ENCODE data around the gene LNX1.
"Not testable (repeated sequence)": the region's sequence is repeated elsewhere in the genome, so short reads cannot be mapped to it uniquely, and the experiment has no call there.

The LNX1 gene

DNA sequence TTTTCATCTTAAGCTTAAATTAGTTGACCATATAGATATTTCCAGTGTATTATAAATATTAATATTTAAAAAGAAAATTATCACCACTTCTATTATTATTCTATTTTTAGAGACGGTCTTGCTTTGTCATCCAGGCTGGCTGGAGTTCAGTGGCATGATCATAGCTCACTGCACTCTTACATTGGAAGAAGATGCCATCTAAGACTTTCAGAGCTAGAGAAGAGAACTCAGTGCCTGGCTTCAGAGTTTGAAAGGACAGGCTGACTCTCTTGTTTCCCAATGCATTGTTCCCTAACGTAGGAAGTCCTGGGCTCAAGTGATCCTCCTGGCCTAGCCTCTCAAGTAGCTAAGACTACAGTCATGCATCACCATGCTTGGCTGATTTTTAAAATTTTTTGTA, 137.9 kb downstream of the LNX1 start:
- no peak for DNase-seq

DNA sequence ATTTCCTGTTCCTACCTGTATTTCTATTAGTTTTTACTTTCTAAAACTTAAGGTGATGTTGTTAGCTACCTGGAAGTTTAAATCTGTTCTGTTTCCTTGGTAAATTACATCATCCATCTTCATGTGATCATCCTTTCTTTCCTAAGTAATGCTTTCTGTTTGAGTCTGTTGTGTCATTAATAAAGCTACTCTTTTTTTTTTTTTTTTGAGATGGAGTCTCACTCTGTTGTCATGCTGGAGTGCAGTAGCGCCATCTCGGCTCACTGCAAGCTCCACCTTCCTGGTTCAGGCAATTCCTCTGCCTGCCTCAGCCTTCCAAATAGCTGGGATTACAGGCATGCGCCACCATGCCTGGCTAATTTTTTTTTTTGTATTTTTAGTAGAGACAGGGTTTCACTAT, 140.5 kb downstream of the LNX1 start:
- no peak for DNase-seq

DNA sequence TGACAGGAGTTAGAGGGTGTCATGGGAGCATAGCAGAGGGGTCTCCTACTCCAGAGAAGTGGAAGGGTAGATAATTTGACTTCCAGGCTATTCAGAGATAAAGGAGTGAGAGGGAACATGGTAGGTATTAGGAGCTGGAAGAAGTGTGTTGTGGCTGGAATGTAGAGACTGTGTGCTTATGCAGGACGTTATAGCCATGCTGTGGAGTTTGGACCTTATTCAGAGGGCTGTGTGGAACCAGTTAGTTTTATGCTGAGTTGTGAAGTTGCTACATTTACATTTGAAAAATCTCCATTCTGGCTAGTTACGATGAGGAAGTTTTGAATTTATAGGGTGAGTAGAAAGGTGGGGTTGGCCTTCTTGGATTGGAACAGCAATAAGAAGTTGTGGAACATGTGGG, 146.3 kb downstream of the LNX1 start:
- DNase-seq: no peak

DNA sequence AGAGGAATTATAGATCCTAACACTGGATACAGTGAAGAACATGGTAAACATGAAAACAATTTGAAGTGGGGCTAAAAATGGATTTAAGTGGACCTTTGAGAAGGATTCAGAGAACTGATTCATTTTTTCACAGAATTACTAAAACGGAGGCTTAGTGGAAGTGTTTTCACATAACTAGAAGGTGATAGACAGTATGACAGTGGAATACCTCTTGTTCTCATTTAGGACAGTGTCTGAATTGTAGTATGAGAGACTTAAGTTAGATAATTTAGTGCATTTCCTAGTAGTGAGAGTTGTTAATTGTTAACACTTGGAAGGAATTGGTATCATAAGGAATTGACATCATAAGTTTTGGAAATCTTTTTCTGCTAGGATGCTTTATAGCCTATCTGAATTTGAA, 149.7 kb downstream of the LNX1 start:
- no peak for DNase-seq

DNA sequence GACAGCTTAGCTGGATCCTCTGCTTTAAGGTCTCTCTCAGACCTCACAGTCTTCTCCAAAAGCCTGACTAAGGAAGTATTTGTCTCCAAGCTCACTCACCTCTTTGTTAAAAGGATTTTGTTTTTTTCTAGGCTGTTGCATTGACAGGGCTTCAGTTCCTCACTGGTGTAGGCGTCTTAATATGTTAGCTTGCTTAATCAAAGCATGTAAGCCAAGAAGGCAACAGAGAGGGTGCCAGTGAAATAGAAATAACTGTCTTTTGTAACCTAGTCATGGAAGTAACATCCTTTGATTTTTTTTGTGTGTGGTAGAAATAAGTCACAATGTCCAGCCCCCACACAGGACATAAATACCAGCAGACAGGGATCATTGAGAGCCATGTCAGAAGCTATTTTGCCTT, 155.0 kb downstream of the LNX1 start:
- DNase-seq: no peak

DNA sequence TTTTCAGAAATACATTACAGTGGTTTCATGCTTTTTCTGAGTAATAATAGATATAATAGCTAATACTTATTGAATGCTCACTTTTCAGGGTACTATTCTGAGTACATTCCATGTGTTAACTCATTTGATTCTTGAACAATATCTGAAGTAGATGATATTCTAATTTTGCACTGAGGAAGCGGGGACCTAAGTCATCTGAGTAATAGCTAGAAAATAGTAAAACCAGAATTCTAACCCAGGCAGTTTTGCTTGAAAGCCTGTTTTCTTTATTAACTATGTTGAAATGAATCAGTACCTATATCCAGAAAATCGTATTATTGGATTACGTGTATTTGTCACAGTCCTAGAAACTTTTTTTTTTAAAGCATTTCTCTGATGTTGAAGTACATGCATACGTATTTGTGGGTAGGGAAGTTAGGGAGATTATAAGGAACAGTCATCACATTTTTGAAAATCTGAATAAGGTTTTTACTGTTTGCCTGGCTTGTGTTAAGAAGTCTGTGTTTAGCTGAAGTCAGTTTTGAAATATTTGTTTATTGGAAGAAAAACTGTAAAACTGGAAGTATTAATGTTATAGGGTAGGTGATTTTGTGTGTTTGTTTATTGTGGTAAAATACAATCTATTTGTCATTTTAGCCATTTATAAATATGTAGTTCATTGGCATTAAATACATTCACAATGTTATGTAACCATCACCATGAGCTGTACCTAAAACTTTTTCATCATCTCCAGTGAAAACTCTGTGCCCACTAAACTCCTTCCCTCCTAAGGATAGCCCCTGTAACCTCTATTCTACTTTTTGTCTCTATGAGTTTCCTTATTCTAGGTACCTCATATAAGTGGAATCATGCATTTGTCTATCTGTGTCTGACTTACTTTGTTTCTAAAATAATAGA, 158.5 kb downstream of the LNX1 start:
- no peak for DNase-seq

DNA sequence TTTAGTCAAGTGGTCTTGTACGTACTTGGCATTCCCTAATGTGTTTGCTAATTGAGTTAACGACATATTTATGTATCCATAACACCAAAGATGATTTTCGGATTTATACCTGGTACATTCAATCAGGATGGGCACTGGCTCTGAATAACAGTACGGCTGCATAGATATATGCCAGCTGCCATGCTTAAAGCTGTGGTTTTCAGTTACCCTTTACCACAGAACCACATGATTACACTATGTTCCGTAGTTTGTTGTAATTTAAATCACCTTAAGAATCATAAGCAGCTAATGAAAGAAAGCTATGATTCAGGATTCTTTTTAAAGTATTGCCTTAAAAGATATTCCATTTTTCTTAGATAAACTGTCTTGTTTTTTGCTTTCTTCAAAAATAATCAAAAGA, 160.2 kb downstream of the LNX1 start:
- DNase-seq: no peak

DNA sequence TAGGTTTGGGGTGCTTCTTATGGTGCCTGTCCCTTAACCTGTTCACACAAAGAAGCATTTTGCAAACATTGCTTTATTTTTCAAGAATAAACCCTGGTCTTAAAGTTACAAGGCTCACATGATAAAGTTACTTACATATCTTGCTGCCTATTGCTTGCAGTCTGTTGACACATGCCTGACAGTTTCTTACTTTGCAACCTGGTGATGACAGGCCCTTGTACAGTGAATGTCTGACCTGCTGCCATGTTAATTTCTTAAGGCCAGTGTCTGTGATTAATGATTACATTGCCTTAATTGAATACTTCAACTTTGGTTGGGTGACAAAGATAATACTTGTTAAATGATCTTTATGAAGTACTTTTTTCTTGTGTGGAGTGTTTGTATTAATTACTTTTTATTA, 163.9 kb downstream of the LNX1 start:
- no peak for DNase-seq

DNA sequence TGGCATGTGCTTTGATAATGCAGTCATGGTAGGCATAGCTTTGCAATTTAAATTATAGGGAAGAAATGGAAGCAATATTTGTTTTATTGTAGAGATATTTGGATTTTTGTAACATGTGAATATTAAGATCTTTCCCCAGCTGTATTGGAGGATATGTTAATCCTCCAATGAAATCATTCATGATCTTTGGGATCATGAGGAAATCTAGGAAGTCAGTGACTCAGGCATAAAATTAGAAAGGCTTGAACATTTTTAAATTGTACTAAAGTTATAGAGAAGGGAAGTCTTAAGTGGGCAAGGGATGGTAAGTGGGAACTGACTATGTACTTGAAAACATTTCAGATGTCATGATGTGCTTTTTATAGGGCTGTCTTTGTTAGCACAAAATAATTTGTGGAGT, 167.0 kb downstream of the LNX1 start:
- DNase-seq: no peak

DNA sequence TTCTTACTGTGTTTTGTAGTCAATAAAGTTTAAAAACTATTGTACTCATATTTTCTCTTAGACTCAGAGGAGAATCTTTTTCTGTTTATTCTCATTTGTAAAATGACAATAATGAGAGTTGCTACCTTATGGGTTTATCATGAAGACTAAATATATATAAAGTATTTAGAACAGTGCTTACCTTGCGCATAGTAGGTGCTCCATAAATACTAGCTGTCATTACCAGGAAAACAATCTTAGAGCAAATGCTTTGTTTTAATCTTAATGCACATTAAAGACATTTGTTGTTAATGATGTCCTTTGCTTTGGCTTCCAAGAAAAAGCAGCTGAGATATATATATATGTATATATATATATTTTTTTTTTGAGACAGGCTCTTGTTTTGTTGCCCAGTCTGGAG, 168.9 kb downstream of the LNX1 start:
- DNase-seq: no peak

DNA sequence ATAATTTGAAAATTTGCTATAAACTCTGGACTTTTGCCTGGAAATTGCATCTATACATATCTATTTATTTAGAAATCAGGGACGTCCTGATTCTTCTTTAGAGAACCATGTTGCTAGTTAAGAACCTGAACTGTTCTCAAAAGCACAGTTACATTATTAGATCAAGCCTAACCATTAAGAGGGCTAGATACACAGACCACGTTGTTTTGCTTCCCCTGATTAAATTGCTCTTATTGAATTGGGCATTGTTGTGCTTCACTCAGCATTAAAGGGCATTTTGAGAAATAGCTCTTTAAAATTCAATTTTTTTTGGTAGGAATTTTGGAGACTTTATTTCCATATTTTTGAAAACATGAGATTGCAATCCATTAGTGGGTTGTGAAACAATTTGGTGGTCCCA, 169.5 kb downstream of the LNX1 start:
- no peak for DNase-seq

DNA sequence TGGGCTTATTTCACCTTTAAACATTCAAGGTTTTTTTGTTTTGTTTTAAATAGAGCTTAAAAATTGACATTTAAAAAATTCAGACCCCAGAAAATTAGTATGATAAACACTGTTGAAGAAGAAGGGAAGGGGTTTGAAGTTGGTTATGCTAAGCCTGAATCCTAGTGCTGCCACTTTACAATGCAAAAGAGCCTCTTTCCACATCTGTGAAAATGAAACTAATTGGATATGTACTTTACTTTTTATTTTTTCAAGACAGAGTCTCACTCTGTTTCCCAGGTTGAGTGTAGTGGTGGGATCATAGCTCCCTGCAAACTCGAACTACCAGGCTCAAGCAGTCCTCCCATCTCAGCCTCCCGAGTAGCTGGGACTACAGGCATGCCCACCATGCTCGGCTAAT, 172.1 kb downstream of the LNX1 start:
- DNase-seq: no peak

DNA sequence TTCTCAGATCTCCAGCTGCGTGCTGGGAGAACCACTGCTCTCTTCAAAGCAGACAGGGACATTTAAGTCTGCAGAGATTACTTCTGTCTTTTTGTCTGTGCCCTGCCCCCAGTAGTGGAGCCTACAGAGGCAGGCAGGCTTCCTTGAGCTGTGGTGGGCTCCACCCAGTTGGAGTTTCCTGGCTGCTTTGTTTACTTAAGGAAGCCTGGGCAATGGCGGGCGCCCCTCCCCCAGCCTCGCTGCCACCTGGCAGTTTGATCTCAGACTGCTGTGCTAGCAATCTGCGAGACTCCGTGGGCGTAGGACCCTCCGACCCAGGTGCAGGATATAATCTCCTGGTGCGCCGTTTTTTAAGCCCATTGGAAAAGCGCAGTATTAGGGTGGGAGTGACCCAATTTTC, 181.8 kb downstream of the LNX1 start:
- not testable (repeated sequence) for DNase-seq
